Activated T-helper 1 cell treated with Interleukin-2 at 50 U/mL for 16 hours (primary cell): ENCODE data around the gene THSD7B.
"Not testable (repeated sequence)": the region's sequence is repeated elsewhere in the genome, so short reads cannot be mapped to it uniquely, and the experiment has no call there.

Source experiments
- DNase-seq: peaks from one replicate; pipeline ENCODE4 v3.0.0-alpha.2; 2020; ENCODE audit warnings: low read depth

THSD7B gene

DNA sequence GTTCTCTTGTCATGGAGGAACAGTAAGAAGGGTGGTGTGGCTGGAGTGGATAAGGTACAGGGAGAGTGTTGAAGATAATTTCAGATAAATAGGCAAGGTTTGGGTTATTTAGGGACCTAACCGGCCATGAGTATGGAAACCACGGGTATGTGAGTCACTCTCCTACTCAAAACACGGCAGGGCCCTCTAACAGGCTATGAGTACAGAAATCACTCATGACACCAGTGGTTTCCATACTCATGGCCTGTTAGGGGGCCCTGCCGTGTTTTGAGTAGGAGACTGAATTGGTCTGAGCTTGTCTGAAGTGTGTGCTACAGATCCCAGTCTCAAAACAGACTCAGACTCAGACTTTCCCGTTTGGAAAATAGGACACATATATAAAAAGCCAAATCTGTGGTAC is 770.6 kb downstream of the THSD7B start:
- DNase-seq: no peak

DNA sequence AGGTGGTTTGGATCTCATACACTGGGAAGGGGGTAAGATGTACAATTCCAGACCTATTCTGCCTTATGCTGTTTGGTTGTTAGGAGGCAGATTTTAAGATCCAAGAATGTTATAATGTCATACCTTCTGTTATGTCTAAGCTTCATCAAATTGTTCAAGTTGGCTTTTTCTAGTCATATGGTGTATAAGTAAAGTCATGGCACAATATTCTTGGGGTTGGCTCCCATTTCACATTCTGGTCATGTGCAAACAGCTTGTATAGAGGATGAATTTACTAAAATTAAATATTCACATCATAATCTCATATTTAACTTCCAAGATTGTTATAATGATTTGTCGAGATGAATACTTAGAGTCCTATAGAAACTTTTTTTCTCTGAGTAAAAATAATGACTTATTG is 774.0 kb downstream of the THSD7B start:
- no peak for DNase-seq

DNA sequence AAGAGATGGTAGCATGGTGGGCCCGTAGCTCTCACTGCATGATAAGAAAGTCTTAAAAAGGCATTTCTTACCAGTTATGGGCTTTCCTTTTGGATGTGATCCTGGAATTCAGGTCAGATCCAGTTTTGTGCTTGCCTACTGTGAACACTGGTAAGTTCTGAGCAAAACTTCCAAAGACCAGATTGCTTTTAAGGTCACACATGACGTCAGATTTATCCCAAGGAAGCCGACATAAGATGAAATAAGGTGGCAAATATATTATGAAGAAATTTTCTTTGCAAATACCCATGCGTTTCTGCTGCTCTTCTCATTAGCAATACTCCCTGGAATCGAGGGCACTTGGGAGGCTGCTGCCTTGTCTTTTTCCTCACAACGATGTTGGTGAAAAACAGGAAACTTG is 782.5 kb downstream of the THSD7B start:
- DNase-seq: no peak

DNA sequence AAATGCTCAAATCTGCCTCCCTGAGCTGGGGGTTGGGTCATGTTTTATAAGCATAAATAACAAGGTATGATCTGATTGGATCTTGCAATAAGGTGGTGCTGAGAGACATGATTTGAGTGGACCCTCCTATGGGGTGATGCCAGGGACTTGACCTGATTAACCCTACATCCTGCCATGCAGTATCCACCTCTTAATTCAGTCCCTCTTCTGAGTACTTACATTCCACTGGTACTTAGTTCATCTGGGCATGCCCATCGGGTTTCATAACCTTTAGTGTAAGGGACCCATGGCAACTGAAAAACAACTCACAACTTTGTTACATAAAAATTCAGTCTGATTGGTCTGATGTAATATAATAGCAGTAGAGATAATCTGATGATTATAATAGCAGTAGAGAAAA is 801.0 kb downstream of the THSD7B start:
- no peak for DNase-seq

DNA sequence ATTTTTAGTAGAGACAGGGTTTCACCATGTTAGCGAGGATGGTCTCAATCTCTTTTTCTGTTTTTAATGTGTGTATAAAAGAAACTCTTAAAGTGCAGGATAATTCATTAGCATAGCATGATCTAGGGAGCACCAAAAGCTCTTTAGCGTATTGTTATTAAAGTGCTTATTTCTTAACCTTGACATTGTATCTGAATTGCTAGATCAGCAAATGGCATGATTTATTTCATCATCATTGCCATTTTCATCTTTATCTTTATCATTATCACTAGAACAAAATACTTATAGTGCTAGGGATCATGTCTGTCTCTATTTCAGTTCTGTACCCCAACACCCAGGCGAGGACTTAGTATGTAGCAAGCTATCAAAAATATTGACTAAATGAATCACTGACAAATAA is 805.1 kb downstream of the THSD7B start:
- DNase-seq: no peak

DNA sequence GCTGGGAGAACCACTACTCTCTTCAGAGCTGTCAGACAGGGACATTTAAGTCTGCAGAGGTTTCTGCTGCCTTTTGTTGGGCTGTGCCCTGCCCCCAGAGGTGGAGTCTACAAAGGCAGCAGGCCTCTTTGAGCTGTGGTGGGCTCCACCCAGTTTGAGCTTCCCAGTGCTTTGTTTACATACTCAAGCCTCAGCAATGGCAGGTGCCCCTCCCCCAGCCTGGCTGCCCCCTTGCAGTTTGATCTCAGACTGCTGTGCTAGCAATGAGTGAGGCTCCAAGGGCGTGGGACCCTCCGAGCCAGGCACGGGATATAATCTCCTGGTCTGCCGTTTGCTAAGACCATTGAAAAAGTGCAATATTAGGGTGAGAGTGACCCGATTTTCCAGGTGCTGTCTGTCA is 822.5 kb downstream of the THSD7B start:
- DNase-seq: not testable (repeated sequence)

DNA sequence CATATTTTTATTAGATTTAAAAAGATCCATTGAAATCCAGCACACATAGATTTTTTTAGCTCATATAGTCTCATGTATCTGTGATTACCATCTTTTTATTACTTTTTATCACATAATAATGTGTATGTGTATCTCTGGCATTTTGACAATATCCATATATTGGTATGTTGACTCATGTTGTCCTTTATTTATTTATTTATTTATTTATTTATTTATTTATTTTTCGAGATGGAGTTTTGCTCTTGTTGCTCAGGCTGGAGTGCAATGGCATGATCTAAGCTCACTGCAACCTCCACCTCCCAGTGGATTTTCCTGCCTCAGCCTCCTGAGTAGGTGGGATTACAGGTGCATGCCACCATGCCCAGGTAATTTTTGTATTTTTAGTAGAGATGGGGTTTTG is 823.2 kb downstream of the THSD7B start:
- DNase-seq: not testable (repeated sequence)

DNA sequence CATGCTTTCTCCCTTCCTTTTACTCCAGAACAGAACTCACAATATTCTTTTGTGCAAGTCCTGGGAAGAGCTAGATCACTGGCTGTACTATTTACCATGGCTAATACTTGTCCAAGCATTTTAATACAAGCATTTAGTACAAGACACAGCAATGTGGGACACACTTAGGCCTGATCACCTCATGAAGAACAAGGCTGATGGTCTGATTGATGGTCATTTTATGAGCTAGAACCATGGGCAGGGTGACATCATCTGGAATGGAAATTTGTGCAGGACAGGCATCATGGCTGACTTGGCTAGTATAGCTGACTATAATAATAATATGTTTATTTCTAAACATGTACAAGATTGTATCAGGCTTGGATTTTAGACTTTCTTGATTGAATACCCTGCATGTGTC is 824.8 kb downstream of the THSD7B start:
- DNase-seq: no peak

DNA sequence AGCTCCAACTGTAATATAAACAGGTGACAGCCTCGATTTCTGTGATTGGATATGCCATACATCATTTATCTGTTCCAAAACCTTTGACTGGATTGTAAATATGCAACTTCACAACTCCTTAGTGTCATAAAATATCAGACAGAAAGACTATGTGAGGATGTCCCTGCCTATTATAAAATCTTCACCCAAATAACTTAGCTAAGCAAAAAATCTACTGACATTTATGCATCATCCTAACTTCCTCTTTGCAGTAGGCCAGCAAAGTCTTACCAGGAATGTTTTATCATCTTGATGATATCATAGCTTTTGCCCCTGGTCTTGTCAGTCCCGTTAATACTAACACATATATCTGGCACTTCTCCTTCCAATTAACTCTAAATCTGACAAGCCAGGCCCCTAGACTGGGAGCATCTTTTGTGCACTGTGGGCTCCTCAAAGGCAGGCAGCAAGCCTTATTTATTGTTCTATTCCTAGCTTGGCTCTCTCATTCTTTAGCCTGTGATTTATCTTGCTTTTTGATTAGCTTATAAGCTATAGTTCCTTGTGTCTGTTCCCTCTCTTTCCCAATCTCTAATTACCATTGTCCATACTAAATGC is 842.5 kb downstream of the THSD7B start:
- DNase-seq: no peak

DNA sequence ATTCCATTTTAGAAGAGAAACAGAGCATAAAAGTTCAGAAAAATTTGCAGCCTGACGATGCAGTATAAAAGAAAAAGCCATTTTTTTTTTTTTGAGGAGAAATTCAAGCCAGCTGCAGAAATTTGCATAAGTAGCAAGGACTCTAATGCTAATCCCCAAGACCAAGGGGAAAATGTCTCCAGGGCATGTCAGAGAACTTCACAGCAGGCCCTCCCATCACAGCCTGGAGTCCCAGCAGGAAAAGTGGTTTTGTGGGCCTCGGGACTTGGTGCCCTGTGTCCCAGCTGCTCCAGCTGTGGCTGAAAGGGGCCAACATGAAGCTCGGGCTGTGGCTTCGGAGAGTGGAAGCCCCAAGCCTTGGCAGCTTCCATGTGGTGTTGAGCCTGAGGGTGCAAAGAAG is 873.6 kb downstream of the THSD7B start:
- no peak for DNase-seq

DNA sequence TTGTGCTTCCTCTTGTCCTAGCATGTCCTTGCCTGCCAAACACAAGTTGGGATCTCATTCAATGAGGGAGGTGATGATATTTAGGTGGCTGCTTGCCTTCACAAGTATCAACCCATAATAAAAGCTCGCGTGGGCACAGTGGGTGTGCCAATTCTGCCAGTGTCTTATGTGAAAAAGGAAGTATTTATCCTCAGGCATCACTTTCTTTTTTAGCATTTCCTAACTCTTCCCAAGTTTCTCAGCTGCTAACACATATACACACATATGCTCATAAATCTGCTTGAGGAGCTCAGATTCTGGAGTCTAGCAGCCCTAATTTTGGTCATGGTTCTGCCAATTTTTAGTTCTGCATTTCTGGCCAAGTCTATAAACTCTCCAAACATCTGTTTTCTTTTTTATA is 879.4 kb downstream of the THSD7B start:
- no peak for DNase-seq

DNA sequence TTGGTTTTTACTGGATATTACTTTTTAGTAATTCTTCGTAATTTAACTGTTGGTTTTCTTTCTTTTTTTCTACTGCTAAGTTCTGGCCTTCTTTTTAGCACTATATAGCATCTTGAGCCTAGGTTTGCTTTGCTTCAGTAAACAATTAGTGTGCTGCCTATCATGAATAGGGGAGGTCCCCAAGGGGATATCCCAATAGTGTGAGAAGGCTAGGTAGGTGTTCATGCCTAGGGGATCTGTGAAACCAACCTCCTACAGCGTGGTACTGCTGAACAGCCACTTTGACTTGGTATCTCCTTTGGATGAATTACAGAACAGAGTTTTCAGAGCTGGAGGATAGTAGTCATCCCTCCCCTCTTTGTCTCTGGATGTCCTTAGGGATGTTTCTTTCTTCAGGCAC is 888.7 kb downstream of the THSD7B start:
- DNase-seq: no peak

DNA sequence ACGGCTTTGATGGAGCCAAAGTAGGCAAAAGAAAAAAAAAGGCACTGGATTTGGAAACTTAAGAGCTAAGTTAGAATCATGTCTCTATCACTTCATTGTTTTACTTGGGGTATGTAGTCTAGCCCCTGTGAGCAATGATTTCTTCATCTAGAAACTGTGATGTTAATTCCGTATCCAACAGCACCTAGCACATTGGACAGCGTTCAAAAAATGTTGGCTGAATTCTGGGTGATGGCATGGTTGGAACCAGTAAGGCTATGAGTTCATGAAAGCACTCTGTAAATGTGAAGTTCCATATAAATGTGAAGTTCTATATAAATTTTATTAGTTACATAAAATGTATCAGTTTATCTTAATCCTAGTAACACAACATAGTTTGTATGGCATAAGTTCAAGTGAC is 890.5 kb downstream of the THSD7B start:
- DNase-seq: no peak

DNA sequence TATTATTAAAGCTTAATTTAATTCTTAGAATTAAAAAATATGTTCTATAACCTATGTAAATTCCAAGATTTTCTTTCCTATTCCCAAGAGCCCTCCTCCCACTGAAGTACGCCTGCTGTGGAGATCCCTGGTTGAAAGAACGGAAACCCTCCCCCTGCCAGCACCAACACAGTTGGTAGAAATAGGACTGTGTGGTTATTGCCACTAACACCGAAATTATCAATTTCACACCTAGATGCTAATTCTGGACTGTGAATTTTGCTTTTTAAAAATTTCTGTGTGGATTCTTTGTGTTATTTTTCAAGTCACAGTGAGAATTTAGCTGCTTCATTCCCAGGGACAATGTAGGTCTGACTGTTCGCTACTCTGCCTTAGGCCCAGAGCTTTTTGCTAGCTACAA is 893.1 kb downstream of the THSD7B start:
- no peak for DNase-seq

DNA sequence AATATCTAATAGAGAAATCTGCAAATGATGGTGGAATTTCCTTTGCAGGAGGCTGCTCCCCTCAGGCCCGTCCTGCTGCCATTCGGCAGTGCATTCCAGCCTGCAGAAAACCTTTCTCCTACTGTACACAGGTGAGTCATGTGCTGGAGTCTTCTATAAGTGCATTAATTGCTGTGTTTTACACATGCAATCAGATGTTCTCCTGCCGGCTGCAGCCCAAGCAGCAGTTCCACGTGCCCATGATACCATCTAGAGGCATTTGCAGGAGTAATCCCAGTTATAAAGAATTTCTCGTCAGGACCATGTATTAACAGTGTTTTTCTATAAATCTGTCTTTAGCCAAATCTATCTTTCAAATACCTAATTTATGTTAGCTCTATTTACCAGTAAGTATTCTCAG is 894.3 kb downstream of the THSD7B start:
- DNase-seq: no peak

DNA sequence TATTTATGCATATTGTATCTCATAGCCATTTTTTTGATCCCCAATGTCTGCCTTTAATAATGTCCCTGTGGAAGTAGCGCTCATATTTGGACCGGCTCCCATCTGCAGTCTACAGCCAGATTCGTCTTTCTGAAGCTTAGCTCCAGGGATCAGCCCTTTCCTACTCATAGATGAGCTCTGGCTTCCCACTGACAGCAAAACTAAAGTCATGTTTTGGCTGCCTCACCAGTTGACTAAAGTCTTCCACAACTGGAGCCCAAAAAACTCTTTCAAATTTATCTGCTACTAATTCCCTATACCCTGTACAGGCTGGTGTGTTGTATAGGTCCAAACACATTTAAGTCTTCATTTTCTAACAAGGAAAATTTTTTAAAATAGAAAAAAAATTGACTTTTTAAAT is 904.8 kb downstream of the THSD7B start:
- no peak for DNase-seq

DNA sequence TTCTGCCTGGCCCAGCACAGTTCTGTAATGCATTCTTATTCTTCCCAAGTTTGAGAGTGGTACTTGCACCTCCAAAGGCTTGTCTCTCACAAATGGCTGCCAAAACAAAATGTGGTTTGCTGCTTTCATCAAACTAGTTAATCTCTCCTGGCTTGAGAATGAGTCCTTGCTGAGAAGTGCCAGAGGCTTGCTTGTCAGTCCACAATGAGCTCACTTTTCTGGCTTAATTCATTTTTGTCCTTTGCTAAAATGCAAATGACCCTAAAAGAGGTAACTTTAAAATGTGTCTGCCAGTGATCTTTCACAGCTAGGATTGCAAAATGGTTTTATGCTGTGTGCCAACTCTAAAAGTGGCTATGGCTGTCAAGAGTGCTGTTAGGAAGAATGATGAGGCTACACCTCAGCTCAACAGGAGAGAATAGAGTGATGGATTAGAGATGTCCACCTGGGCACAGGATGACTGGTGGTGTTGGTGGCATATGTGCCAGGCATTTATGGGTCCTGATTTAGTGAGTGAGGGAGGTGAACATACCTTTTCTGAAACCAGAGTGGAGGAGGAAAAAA is 907.7 kb downstream of the THSD7B start:
- no peak for DNase-seq

DNA sequence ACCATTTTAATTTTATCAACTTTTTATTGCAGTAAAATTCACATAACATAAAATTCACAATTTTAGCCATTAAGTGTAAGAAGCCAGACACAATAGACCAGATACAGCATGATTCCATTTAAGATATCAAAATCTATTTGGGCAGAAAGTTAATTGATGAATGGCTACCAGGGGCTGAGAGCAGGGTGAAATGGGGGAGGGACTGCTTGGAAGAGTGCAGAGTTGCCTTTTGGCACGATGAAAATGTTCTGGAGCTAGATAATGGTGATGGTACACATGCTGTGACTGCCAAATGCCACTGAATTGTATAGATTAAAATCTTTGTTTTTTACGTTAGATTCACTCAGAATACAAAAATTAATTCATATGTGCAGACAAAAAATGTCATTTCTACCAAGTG is 909.6 kb downstream of the THSD7B start:
- no peak for DNase-seq

DNA sequence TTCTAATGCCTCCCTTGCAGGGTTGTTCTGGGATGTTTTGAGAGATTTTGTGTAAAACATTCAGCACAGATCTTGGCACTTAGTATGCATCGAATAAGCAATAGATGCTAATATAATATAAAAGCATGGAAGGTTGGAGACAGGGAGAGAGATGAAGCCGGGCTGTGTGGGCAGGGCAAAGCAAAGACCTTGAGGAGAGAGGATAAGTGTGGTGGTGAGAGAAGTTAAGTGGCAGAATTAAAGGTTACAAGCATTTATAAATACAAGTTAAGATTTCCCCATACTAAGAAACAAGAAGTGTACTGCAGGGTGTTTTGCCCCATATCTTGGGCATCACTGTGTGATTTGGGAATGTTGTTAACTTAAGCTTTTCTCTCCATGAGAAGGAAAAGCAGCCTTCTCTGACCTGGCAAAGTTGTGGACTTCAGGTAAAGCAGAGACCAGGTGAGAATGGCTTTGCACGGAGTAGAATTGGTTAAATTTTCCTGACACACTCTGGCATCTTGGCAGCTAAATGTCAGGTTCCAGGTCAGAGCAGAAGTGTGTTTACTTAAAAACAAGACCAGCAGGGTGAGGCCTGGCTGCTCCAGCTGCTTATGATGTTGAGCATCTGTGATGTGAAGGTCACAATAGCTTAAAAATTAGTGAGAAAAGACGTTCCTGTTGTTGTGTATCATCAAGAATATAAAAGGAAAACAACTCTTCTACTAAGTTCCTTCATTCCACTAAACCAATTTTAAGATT is 910.4 kb downstream of the THSD7B start:
- DNase-seq: no peak

DNA sequence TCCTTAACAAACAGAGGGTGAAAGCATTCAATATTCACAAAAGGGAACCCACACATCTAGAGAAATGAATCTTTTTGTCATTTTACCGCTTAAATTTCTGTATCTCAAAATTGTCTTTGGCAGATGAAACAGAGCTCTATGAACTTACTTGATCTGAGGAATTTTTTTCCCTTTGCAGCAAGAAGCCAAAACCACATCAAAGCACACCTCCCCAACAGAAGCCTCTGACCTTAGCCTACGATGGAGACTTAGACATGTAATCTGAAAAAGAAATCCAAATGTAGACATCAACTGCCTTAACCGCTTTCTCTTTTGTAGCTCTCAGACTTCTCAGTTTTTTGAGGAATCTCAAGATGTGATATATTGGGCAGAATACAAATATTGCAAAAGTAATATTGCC is 911.0 kb downstream of the THSD7B start:
- no peak for DNase-seq

DNA sequence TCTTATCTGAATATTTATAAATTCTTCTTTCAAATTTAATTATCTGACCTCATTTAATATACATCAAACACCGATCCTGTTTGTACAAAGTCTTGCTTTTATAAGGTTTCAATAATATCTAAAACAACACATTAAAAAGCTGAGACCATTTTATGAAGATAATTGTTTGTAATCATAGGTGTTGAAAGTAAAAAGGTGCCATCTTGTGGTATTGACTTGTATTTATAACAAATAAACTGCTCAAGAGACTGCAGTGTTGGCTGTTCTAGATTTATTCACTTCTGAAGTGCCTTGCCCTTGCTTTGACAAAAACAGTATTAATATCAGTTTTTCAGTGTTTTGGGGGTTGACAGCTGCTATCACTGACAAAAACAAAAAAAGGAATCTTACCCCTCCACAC is 912.1 kb downstream of the THSD7B start:
- DNase-seq: no peak

DNA sequence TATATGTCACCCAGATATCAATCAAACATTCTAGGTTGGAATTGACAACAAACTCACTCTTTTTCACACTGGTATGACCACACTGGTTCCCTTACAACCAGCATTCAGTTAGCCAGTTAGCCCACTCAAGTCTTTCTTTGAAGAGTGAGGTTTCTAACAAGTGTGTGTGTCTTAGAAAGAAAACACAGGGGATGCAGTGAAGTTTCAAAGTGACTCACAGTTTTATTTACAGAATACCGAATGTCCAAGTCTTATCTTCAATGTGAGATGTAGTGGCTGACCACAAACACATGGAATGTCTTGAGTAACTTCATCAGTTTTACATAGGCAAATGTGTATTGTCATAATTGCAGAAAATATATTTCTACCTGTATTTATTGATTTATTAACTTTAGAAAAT is 924.2 kb downstream of the THSD7B start:
- DNase-seq: no peak

DNA sequence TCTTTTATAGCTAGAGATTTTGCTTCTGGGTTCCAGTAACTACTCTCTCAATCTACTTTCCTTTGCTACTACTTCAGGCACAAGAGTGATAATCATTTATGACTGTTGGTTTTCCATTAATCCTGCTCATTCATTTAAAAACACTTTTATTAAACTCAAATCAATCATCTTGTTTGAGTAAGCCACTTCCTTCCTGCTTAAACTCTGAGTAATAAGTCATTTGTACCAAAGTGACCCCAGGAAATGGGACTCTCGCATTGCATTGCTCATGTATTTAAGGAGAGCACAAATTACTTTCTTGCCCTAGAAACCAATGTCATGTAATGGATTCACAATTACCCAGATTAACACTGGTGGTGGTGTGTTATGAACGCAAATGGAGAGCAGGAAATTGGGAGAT is 928.2 kb downstream of the THSD7B start:
- no peak for DNase-seq

DNA sequence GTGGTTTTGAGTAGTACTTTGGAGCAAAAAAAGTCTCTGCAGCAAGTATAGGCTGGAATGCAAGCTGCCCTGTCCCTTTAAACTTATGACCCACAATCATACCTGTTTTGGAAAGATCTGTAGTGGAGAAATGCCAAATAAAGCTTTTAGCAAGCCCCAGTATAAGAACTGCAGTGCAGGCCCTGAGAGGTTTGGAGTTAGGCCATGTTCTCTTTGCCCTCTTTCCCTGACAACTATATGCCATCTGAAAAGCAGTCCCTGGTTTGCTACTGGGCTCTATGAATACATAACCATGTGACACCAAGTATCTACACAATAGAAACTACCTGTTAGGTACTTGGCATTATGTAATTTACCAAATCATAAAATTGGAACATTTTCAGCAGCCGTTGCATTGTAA is 931.6 kb downstream of the THSD7B start:
- DNase-seq: no peak
